ENCODE measurements around the gene SIGLECL1. TPM values are rescaled to one million over a fixed set of nuclear protein-coding genes. Genes with fewer than 3 reads are reported as not detected.

SIGLECL1 gene
- total RNA-seq, 1 experiment from 2014 or later: not detected

DNA sequence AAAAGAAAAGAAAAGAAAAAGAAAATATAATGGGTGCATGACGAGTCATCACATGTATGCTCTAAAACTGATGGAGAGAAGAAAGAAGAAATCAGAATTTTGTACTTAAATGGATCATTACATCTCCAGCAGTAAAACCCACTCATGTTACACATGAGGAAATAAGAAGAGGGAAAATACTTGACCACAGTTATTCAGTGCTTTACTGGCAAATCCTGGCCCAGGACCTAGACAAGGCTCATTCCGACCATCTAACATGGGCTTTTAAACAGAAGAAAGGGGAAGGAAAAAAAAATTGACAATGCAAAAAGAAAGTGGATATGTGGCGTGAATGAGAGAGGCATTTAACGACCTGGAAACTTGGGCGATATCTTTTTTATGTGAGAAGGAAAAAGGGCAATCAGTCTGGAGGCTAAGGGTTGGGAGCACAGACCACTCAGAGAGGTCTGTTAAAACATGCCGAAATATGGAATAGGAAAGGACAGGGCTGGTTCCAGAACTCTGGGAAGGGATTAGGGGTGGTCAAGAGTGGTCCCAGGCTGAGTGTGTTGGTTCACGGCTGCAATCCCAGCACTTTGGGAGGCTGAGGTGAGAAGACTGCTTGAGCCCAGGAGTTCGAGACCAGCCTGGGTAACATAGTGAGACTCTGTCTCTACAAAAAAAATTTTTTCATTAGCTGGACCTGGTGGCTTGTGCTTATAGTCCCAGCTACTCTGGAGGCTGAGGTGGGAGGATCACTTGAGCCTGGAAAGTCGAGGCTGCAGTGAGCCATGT is 1.6 kb downstream of the SIGLECL1 start:
- H3K27me3 Mint-ChIP-seq (ENCODE audit: insufficient read depth, unreplicated experiment): no peaks in the 10 kb centered on the region
- BruUV-seq (replicated peaks): no TSS peak
- DNase-seq (ENCODE audit: unreplicated experiment): no peak
- intact Hi-C loops (cut with micrococcal nuclease): no loop called here
- peaks cover 5% of the 10 kb centered on the region for H3K36me3 Mint-ChIP-seq (ENCODE audit: insufficient read depth, unreplicated experiment)
- no peaks in the 10 kb centered on the region for H3K4me1 Mint-ChIP-seq (ENCODE audit: insufficient read depth, unreplicated experiment)
- no peak overlapping the region for H3K27ac Mint-ChIP-seq (ENCODE audit: low read depth, unreplicated experiment)
- H3K4me3 Mint-ChIP-seq (ENCODE audit: unreplicated experiment): no peak overlapping the region
- ChIA-PET POLR2A (no interaction called here), CTCF (interaction anchor here (0.7 kb wide), 1 partner anchor 11 kb away, joined by 3 read pairs; no protein-coding TSS in a partner anchor)
- peaks cover 20% of the 10 kb centered on the region for H3K9me3 Mint-ChIP-seq (ENCODE audit: unreplicated experiment)
- TF ChIP-seq CTCF (IDR thresholded peaks at IDR 0.05; ENCODE audit: unreplicated experiment): no peak

- no peak for DNase-seq (ENCODE audit: unreplicated experiment)
- Mint-ChIP-seq H3K4me1 (ENCODE audit: insufficient read depth, unreplicated experiment) (no peaks in the 10 kb centered on the region), H3K9me3 (ENCODE audit: unreplicated experiment) (peaks cover 16% of the 10 kb centered on the region), H3K27me3 (ENCODE audit: insufficient read depth, unreplicated experiment) (no peaks in the 10 kb centered on the region), H3K4me3 (ENCODE audit: unreplicated experiment) (no peak overlapping the region), H3K27ac (ENCODE audit: low read depth, unreplicated experiment) (no peak overlapping the region), H3K36me3 (ENCODE audit: insufficient read depth, unreplicated experiment) (peaks cover 5% of the 10 kb centered on the region)
- ChIA-PET CTCF (interaction anchor here (0.7 kb wide), 1 partner anchor 12 kb away, joined by 3 read pairs; no protein-coding TSS in a partner anchor), POLR2A (no interaction called here)
- intact Hi-C loops (cut with micrococcal nuclease): no loop called here
- TF ChIP-seq CTCF (IDR thresholded peaks at IDR 0.05; ENCODE audit: unreplicated experiment): no peak
- BruUV-seq (replicated peaks): no TSS peak
These were observed 2.4 kb downstream of the SIGLECL1 start for GRCh38 chr19:51253088-51253806.

DNA sequence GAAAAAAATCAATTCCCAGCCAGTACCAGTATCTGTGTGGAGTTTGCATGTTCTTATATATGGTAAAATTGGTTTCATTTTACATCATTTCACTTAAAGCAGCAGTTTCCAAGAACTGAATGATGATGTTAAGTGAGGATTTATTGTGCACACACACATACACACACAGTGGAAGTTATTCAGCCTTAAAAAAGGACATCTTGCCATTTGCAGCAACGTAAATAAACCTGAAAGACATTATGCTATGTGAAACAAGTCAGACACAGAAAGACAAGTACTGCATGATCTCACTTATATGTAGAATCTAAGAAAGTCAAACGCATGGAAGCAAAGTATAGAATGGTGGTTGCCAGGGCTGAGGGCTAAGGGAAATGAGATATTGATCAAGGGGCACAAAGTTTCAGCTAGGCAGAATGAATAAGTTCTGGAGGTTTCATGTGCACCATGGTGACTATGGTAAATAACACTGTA is 5.3 kb downstream of the SIGLECL1 start:
- POLR2A ChIA-PET: no interaction called here

More for the DNA sequence above, 5.3 kb downstream of the SIGLECL1 start:
- no TSS peak for BruUV-seq (replicated peaks)
- DNase-seq (ENCODE audit: unreplicated experiment): no peak
- H3K4me3 Mint-ChIP-seq (ENCODE audit: unreplicated experiment): no peak overlapping the region
- H3K9me3 Mint-ChIP-seq (ENCODE audit: unreplicated experiment): peaks cover 5% of the 10 kb centered on the region
- TF ChIP-seq CTCF (IDR thresholded peaks at IDR 0.05; ENCODE audit: unreplicated experiment): no peak
- no peak overlapping the region for H3K27ac Mint-ChIP-seq (ENCODE audit: low read depth, unreplicated experiment)
- H3K36me3 Mint-ChIP-seq (ENCODE audit: insufficient read depth, unreplicated experiment): no peaks in the 10 kb centered on the region
- intact Hi-C loops (cut with micrococcal nuclease): no loop called here
- H3K4me1 Mint-ChIP-seq (ENCODE audit: insufficient read depth, unreplicated experiment): no peaks in the 10 kb centered on the region
- no peaks in the 10 kb centered on the region for H3K27me3 Mint-ChIP-seq (ENCODE audit: insufficient read depth, unreplicated experiment)
- CTCF ChIA-PET: interaction anchor here (0.6 kb wide), 1 partner anchor 145 kb away, joined by 3 read pairs; no protein-coding TSS in a partner anchor

All from MCF 10A (cell line).